ENCODE measurements around the gene PBX3.

PBX3 gene

DNA sequence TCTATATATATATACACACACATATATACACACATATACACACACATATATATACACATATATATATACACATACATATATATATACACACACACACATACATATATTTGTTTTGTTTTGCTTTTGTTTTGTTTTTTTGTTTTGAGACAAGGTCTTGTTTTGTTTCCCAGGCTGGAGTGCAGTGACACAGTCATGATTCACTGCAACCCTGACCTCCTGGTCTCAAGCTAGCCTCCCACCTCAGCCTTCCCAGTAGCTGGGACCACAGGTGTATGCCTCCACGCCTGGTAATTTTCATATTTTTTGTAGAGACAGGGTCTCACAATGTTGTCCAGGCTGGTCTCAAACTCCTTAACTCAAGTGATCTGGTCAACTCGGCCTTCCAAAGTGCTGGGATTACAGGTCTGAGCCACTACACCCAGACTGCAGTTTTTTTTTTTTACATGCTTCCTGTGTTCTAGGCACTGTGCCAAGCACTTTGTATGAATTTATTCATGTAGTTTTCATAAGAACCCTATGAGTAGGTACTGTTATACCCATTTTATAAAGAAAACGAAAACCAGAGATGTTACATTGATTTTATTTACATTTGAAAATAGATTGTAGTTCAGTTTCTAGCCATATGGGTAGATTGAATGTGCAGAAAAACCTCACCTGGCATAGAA lies 120.7 kb downstream of the PBX3 start:
- no peak for DNase-seq (ENCODE audit: low read depth)
- no peak overlapping the region for H3K4me3 ChIP-seq (ENCODE audit: low read depth, low read length)
- TF ChIP-seq, protein P1, sequence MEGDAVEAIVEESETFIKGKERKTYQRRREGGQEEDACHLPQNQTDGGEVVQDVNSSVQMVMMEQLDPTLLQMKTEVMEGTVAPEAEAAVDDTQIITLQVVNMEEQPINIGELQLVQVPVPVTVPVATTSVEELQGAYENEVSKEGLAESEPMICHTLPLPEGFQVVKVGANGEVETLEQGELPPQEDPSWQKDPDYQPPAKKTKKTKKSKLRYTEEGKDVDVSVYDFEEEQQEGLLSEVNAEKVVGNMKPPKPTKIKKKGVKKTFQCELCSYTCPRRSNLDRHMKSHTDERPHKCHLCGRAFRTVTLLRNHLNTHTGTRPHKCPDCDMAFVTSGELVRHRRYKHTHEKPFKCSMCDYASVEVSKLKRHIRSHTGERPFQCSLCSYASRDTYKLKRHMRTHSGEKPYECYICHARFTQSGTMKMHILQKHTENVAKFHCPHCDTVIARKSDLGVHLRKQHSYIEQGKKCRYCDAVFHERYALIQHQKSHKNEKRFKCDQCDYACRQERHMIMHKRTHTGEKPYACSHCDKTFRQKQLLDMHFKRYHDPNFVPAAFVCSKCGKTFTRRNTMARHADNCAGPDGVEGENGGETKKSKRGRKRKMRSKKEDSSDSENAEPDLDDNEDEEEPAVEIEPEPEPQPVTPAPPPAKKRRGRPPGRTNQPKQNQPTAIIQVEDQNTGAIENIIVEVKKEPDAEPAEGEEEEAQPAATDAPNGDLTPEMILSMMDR (IDR thresholded peaks at IDR 0.05; ENCODE audit: control insufficient read depth, extremely low read depth, insufficient read depth), result no peak

DNA sequence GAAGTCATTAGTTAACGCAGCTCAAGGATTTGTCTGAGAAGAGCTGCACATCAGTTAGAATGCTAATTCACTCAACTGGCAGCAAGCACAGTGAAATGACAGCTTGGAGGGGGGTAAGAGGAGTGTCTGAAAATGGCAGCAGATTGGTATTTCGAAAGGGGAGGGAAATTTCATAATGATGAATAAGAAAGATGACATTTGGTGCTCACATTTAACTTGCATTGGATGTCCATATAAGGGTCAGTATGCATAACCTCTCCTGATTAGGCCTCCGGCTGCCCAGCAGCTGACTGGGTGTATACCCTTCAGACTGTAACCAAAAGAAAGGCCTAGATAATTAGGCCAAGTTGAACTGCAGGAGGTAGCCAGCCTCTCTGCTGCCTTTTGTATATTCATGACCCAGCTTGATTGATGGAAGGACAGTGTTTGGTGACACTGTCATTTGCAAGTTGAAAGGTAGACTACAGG lies 131.0 kb downstream of the PBX3 start:
- DNase-seq (ENCODE audit: low read depth), result no peak
- TF ChIP-seq, protein P1 (IDR thresholded peaks at IDR 0.05; ENCODE audit: control insufficient read depth, extremely low read depth, insufficient read depth), result no peak

DNA sequence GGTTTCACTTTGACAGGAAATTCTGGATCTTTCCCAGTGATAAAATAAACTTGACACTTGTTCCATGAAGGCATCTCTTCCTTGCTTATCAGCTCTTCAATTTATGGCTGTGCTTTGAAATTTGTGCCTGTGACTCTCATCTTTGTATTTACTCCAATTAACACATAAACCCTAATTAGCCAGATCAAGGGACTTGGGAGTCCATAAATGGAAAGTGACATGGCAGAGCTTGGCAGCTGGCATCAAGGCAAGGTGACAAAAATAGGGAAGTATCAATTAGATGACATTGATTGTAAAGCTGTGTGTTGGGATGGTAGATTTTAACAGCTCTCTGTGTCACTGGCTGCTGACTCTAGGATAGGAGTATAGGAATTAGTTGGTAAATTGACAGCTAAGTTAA lies 133.9 kb downstream of the PBX3 start:
- TF ChIP-seq, protein P1 (IDR thresholded peaks at IDR 0.05; ENCODE audit: control insufficient read depth, extremely low read depth, insufficient read depth), result no peak
- no peak for DNase-seq (ENCODE audit: low read depth)
- no peak overlapping the region for H3K4me3 ChIP-seq (ENCODE audit: low read depth, low read length)

More for the DNA sequence above, 131.0 kb downstream of the PBX3 start:
- no peak overlapping the region for H3K4me3 ChIP-seq (ENCODE audit: low read depth, low read length)

DNA sequence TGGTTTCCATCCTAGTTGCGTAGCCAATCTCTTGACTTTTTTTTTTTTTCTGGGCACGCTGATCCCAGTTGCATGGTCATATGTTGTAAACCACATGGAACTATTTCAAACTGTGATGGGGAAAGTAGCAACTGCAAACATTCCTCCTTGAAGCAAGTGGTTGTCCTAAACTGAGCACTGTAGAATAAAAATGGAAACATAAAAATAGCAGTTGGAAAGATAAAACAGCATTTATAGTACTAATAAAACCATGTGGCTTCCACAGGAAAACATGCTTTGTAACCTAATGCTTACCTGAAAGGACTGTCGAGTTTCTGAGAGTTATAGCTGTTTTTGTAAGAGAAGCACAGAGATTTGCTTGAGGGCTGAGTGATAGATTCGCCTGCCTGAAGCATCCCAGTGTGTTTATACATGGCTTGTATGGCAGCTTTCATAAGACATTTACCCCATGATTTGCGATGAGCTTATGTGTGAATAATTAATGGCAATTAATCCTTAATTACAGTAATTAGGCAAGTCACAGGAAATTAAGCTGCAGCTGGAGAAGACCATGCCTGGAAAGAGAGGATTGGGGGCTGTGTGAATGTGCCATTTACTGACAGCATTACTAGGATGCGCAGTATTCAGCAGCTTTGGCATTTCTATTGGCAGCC lies 136.5 kb downstream of the PBX3 start:
- DNase-seq (ENCODE audit: low read depth), result no peak
- H3K4me3 ChIP-seq (ENCODE audit: low read depth, low read length), result no peak overlapping the region
- TF ChIP-seq, protein P1 (IDR thresholded peaks at IDR 0.05; ENCODE audit: control insufficient read depth, extremely low read depth, insufficient read depth), result no peak

DNA sequence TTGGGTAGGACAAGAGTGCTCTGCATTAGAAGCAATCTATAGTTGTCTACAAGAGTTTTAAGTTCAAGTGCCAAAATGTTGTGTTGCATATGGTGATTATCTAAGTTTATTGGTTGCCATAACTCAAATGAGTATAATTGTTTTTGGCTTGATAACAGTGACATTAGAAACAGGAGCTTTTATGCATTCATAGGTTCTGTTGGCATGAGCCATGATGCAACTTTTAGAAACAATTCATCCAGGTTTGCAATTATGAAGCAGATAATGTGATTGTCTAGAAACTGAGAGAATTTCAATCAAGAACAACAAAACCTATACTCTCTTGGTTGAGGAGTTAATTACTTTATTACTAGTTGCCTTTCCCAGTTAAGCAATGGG lies 137.0 kb downstream of the PBX3 start:
- no peak overlapping the region for H3K4me3 ChIP-seq (ENCODE audit: low read depth, low read length)
- TF ChIP-seq, protein P1 (IDR thresholded peaks at IDR 0.05; ENCODE audit: control insufficient read depth, extremely low read depth, insufficient read depth), result no peak
- no peak for DNase-seq (ENCODE audit: low read depth)

DNA sequence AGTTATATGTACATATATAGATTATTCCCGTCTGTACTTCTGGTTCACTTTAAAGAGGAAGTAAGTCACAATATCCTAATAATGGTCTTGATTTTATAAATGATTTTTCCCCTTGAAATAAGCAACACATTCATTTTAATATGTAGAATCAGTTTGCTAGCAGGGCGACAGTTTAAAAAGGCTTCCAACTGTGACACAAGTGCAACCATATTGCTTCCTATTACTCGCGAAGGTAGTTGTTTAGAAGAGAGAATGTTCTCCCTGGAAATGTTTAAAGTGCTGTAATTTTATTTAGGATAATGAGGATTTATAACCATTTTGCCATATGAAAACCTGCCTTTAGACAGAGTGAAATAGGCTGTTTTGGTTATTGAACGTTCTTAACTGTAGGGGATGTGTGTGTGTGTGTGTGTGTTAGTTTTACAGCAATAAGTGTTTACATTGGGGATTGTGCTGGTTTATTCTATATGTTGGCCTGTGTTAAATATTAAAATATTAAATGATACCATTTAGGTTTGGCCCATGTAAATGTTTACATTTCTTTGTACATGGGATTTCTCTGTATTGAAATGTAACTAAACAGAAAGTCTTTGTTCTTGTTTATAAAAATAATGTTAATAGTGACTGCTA lies 138.3 kb downstream of the PBX3 start:
- TF ChIP-seq, protein P1 (IDR thresholded peaks at IDR 0.05; ENCODE audit: control insufficient read depth, extremely low read depth, insufficient read depth), result no peak
- no peak overlapping the region for H3K4me3 ChIP-seq (ENCODE audit: low read depth, low read length)
- no peak for DNase-seq (ENCODE audit: low read depth)
